Neural cell (in vitro differentiated cells): ENCODE measurements around the gene SNX17.

Experiments
- CTCF ChIP-seq: fragments of 450-650 bp; IDR thresholded peaks from 2 replicates; pipeline ENCODE4 v1.5.1; 2014; ENCODE audit warnings: antibody characterized with exemption, mild to moderate bottlenecking, moderate library complexity; ENCODE audit not compliant: poor library complexity, severe bottlenecking
- EP300 ChIP-seq: fragments of 450-650 bp; conservative IDR thresholded peaks from 2 replicates; pipeline ENCODE4 v1.6.1; 2014; ENCODE audit warnings: antibody characterized with exemption, mild to moderate bottlenecking, moderate library complexity; ENCODE audit not compliant: poor library complexity, severe bottlenecking
- POLR2AphosphoS5 ChIP-seq: IDR thresholded peaks from 2 replicates; pipeline ENCODE4 v1.6.1; 2012
- SMC3 ChIP-seq: fragments of 450-650 bp; conservative IDR thresholded peaks from 2 replicates; pipeline ENCODE4 v1.6.1; 2014; ENCODE audit warnings: antibody characterized with exemption, mild to moderate bottlenecking, moderate library complexity; ENCODE audit not compliant: poor library complexity
- TAF1 ChIP-seq: IDR thresholded peaks from 2 replicates; pipeline ENCODE4 v1.6.1; 2012; ENCODE audit warnings: low read depth
- TF ChIP-seq, protein P1 (sequence below): IDR thresholded peaks from 2 replicates; pipeline ENCODE4 v1.6.1; 2012; ENCODE audit warnings: borderline replicate concordance

DNA sequence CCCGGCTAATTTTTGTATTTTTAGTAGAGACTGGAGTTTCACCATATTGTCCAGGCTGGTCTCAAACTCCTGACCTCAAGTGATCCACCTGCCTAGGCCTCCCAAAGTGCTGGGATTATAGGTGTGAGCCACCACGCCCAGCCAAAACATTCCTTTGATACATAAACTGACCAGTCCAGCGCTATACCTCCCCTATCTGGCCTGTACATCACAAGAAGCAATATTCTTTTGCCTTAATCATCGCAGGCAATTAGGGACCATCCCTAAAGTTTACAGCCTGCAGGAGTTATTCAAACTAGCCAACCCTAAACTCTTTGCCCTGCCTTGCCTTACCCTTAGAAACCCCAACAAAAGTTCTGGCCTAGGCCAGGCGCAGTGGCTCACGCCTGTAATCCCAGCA is 45.7 kb downstream of the SNX17 start:
- no peak for TF ChIP-seq POLR2AphosphoS5
- TF ChIP-seq CTCF = no peak
- TF ChIP-seq TAF1 = no peak
- TF ChIP-seq, protein P1, sequence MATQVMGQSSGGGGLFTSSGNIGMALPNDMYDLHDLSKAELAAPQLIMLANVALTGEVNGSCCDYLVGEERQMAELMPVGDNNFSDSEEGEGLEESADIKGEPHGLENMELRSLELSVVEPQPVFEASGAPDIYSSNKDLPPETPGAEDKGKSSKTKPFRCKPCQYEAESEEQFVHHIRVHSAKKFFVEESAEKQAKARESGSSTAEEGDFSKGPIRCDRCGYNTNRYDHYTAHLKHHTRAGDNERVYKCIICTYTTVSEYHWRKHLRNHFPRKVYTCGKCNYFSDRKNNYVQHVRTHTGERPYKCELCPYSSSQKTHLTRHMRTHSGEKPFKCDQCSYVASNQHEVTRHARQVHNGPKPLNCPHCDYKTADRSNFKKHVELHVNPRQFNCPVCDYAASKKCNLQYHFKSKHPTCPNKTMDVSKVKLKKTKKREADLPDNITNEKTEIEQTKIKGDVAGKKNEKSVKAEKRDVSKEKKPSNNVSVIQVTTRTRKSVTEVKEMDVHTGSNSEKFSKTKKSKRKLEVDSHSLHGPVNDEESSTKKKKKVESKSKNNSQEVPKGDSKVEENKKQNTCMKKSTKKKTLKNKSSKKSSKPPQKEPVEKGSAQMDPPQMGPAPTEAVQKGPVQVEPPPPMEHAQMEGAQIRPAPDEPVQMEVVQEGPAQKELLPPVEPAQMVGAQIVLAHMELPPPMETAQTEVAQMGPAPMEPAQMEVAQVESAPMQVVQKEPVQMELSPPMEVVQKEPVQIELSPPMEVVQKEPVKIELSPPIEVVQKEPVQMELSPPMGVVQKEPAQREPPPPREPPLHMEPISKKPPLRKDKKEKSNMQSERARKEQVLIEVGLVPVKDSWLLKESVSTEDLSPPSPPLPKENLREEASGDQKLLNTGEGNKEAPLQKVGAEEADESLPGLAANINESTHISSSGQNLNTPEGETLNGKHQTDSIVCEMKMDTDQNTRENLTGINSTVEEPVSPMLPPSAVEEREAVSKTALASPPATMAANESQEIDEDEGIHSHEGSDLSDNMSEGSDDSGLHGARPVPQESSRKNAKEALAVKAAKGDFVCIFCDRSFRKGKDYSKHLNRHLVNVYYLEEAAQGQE = no peak
- no peak for TF ChIP-seq EP300
- TF ChIP-seq SMC3 = no peak
